ENCODE results near the gene PIP5K1B. TPM values are rescaled to one million over a fixed set of nuclear protein-coding genes. Genes with fewer than 3 reads are reported as not detected.

Gene PIP5K1B
- total and polyA plus RNA-seq, 2 of the 13 experiments (the other 11 are each of a cell fraction or from before 2014, with no cell fraction given), result 15.8 to 17.5 TPM

DNA sequence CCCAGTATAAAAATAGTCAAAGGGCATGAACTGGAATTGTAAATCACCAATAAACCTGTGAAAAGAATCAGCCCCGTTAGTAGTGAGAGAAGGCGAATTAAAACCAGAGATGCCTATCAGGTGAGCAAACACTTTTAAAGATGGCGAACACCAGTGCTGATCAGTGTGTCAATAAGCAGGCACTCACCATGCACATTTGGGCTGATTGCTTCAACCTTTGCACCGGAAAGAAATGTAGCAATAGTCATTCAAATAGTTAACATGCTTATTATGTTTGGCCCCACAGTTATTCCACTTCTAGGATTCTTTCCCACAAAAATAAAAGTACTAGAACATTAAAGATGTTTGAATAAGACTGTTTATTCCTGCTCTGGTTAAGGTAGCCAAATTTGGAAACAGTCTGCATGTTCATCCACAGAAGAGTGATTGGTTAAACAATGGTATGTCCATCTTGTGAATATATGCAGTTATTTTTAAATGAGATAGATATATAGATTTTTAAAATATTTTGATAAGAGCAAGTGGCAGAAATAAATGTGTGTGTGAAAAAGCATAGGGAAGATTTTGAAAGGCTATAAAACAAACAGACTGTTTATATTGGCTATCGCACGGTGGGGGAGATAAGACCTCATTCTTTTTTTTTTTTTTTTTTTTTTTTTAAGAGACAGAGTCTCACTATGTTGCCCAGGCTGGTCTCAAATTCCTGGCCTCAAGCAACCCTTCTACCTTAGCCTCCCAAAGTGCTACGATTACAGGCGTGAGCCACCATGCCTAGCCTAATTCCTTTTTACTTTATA lies 112.2 kb downstream of the PIP5K1B start (continued):
- TF ChIP-seq TFAP4 (IDR thresholded peaks at IDR 0.05; ENCODE audit: borderline replicate concordance, low read depth), result 0 out of 2 replicates have a peak, but pooled peaks have one; percentile 37
- TF ChIP-seq NFE2L1 (CRISPR knock-in tag; IDR thresholded peaks at IDR 0.05; ENCODE audit: borderline replicate concordance), result no peak
- TF ChIP-seq ZNF547 (CRISPR knock-in tag; IDR thresholded peaks at IDR 0.05), result no peak
- peak; percentile 66 for TF ChIP-seq RXRB (CRISPR knock-in tag; IDR thresholded peaks at IDR 0.05; ENCODE audit: borderline replicate concordance)
- no peak for TF ChIP-seq DRAP1 (CRISPR knock-in tag; IDR thresholded peaks at IDR 0.05)
- TF ChIP-seq, protein P1, sequence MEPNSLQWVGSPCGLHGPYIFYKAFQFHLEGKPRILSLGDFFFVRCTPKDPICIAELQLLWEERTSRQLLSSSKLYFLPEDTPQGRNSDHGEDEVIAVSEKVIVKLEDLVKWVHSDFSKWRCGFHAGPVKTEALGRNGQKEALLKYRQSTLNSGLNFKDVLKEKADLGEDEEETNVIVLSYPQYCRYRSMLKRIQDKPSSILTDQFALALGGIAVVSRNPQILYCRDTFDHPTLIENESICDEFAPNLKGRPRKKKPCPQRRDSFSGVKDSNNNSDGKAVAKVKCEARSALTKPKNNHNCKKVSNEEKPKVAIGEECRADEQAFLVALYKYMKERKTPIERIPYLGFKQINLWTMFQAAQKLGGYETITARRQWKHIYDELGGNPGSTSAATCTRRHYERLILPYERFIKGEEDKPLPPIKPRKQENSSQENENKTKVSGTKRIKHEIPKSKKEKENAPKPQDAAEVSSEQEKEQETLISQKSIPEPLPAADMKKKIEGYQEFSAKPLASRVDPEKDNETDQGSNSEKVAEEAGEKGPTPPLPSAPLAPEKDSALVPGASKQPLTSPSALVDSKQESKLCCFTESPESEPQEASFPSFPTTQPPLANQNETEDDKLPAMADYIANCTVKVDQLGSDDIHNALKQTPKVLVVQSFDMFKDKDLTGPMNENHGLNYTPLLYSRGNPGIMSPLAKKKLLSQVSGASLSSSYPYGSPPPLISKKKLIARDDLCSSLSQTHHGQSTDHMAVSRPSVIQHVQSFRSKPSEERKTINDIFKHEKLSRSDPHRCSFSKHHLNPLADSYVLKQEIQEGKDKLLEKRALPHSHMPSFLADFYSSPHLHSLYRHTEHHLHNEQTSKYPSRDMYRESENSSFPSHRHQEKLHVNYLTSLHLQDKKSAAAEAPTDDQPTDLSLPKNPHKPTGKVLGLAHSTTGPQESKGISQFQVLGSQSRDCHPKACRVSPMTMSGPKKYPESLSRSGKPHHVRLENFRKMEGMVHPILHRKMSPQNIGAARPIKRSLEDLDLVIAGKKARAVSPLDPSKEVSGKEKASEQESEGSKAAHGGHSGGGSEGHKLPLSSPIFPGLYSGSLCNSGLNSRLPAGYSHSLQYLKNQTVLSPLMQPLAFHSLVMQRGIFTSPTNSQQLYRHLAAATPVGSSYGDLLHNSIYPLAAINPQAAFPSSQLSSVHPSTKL (CRISPR knock-in tag; IDR thresholded peaks at IDR 0.05), result peak; percentile 94
- TF ChIP-seq RBFOX2 (IDR thresholded peaks at IDR 0.05; ENCODE audit: low read depth, low read length), result no peak
- no peak for TF ChIP-seq KDM5B (CRISPR knock-in tag; IDR thresholded peaks at IDR 0.05; ENCODE audit: borderline replicate concordance)
- TF ChIP-seq SMARCC2 (IDR thresholded peaks at IDR 0.05), result no peak
- TF ChIP-seq ZNF331 (CRISPR knock-in tag; IDR thresholded peaks at IDR 0.05), result peak; percentile 57; the same call in 1 of the 2 replicates
- peak; percentile 57 for TF ChIP-seq FOXP4 (CRISPR knock-in tag; IDR thresholded peaks at IDR 0.05)
- TF ChIP-seq SNAPC2 (CRISPR knock-in tag; IDR thresholded peaks at IDR 0.05), result no peak
- no peak for TF ChIP-seq HMGA1 (CRISPR knock-in tag; conservative IDR thresholded peaks at IDR 0.05)
- no peak for TF ChIP-seq HCFC1 (IDR thresholded peaks at IDR 0.05; ENCODE audit: low read depth, low read length)
- no peak for TF ChIP-seq FIP1L1 (IDR thresholded peaks at IDR 0.05; ENCODE audit: borderline replicate concordance, insufficient read depth, low read depth, low read length)
- no peak for TF ChIP-seq ZNF296 (CRISPR knock-in tag; conservative IDR thresholded peaks at IDR 0.05)
- no peak for TF ChIP-seq ZSCAN5A (CRISPR knock-in tag; IDR thresholded peaks at IDR 0.05; ENCODE audit: borderline replicate concordance)
- TF ChIP-seq TOE1 (CRISPR knock-in tag; IDR thresholded peaks at IDR 0.05), result no peak
